Astrocyte (in vitro differentiated cells and primary cell): Measurements from ENCODE around the gene OR51V1. TPM values are rescaled to one million over a fixed set of nuclear protein-coding genes. Genes with fewer than 3 reads are reported as not detected.

ENCODE experiments used
- DNase-seq: peaks from one replicate; pipeline ENCODE4 v3.0.0-alpha.2; 2010; ENCODE audit warnings: low read depth
- FAIRE-seq: peaks from 2 replicates; lab custom pipeline; 2011; peaks lifted over from hg19 to GRCh38; lab: Jason Lieb, UNC
- H2AFZ ChIP-seq: 2 replicates; pipeline ENCODE4 v1.6.0; 2012; ENCODE audit warnings: low read depth, low read length, inconsistent platforms
- H3K27ac ChIP-seq: 2 replicates; pipeline ENCODE4 v1.5.1; 2011; ENCODE audit warnings: low read depth, low read length, inconsistent platforms
- H3K27me3 ChIP-seq: 2 replicates; pipeline ENCODE4 v1.6.0; 2011; ENCODE audit warnings: low read length, inconsistent platforms; ENCODE audit not compliant: insufficient read depth
- H3K36me3 ChIP-seq: 2 replicates; pipeline ENCODE4 v1.5.1; 2011; ENCODE audit warnings: low read length, inconsistent platforms; ENCODE audit not compliant: insufficient read depth
- H3K4me1 ChIP-seq: 2 replicates; pipeline ENCODE4 v1.5.1; 2011; ENCODE audit warnings: low read length, inconsistent platforms; ENCODE audit not compliant: insufficient read depth
- H3K4me2 ChIP-seq: 2 replicates; pipeline ENCODE4 v1.6.0; 2012; ENCODE audit warnings: low read length, inconsistent platforms
- H3K4me3 ChIP-seq: 2 replicates; pipeline ENCODE4 v1.5.1; 2011; ENCODE audit warnings: low read depth, mild to moderate bottlenecking, low read length, inconsistent platforms; ENCODE audit not compliant: insufficient read depth
- H3K79me2 ChIP-seq: 2 replicates; pipeline ENCODE4 v1.6.0; 2012; ENCODE audit warnings: mild to moderate bottlenecking, low read length, inconsistent platforms; ENCODE audit not compliant: insufficient read depth
- H3K9ac ChIP-seq: 2 replicates; pipeline ENCODE4 v1.6.0; 2012; ENCODE audit warnings: mild to moderate bottlenecking, low read length, inconsistent platforms
- H3K9me3 ChIP-seq: 2 replicates; pipeline ENCODE4 v1.5.1; 2012; ENCODE audit warnings: low read depth, mild to moderate bottlenecking, low read length, inconsistent platforms; ENCODE audit not compliant: insufficient read depth
- H4K20me1 ChIP-seq: 2 replicates; pipeline ENCODE4 v1.6.0; 2012; ENCODE audit warnings: low read length, inconsistent platforms; ENCODE audit not compliant: insufficient read depth
- H3K27ac Mint-ChIP-seq: one replicate; pipeline ENCODE4 v1.8.0; 2021; ENCODE audit warnings: mild to moderate bottlenecking, mixed read lengths; ENCODE audit not compliant: unreplicated experiment
- H3K27me3 Mint-ChIP-seq: one replicate; pipeline ENCODE4 v1.8.0; 2021; ENCODE audit warnings: low read depth, mixed read lengths; ENCODE audit not compliant: unreplicated experiment
- H3K36me3 Mint-ChIP-seq: one replicate; pipeline ENCODE4 v1.8.0; 2021; ENCODE audit warnings: low read depth, mixed read lengths; ENCODE audit not compliant: unreplicated experiment
- H3K4me1 Mint-ChIP-seq: one replicate; pipeline ENCODE4 v1.8.0; 2021; ENCODE audit warnings: low read depth, mixed read lengths; ENCODE audit not compliant: unreplicated experiment
- H3K4me3 Mint-ChIP-seq: one replicate; pipeline ENCODE4 v1.8.0; 2021; ENCODE audit warnings: mild to moderate bottlenecking, moderate library complexity, mixed read lengths; ENCODE audit not compliant: unreplicated experiment
- H3K9me3 Mint-ChIP-seq: one replicate; pipeline ENCODE4 v1.8.0; 2021; ENCODE audit warnings: mild to moderate bottlenecking, mixed read lengths; ENCODE audit not compliant: unreplicated experiment
- EZH2 ChIP-seq: IDR thresholded peaks from 2 replicates; pipeline ENCODE4 v1.6.1; 2012; ENCODE audit warnings: mild to moderate bottlenecking, low read length, inconsistent platforms; ENCODE audit not compliant: insufficient read depth
- total RNA-seq: library from RNA; stranded (reverse); gene quantifications from 2 replicates; pipeline ENCODE4 v1.2.1, GENCODE V29; 2021
- TF ChIP-seq, protein P1 (sequence below): IDR thresholded peaks from 2 replicates; pipeline ENCODE4 v1.5.1; 2011; ENCODE audit warnings: low read depth, mild to moderate bottlenecking, inconsistent platforms, low read length, moderate library complexity; ENCODE audit not compliant: insufficient read depth

The OR51V1 gene
- total RNA-seq, 1 donor from 2014 or later: not detected

DNA sequence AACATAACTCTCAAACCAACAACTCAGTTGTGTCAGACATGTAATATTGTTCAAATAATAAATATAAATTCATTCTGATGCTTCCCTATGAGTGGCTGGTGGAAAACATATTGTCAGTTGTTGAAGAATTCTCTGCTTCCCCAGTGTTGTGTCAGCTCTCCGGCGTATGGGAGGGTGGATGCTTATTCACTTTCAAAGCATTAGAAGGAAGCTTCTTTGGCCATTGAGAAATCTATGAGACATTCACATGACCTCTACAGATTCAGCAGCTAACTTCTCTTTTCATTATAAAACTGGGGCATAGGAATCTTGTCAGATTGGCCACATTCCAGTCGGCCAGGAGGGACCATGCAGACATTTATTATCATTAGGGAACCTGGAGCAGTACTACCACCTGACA, 2.9 kb downstream of the OR51V1 start:
- H3K9ac ChIP-seq: no peak overlapping the region
- Mint-ChIP-seq H3K4me1 (no peaks in the 10 kb centered on the region), H3K4me3 (no peak overlapping the region), H3K36me3 (no peaks in the 10 kb centered on the region), H3K27me3 (no peaks in the 10 kb centered on the region), H3K9me3 (no peaks in the 10 kb centered on the region), H3K27ac (no peak overlapping the region)
- no peaks in the 10 kb centered on the region for H3K4me1 ChIP-seq
- H4K20me1 ChIP-seq: no peaks in the 10 kb centered on the region
- FAIRE-seq (no peak), DNase-seq (no peak)
- H3K79me2 ChIP-seq: no peaks in the 10 kb centered on the region
- no peak overlapping the region for H3K27ac ChIP-seq
- H3K9me3 ChIP-seq: no peaks in the 10 kb centered on the region
- no peak overlapping the region for H2AFZ ChIP-seq
- no peaks in the 10 kb centered on the region for H3K27me3 ChIP-seq
- TF ChIP-seq, protein P1, sequence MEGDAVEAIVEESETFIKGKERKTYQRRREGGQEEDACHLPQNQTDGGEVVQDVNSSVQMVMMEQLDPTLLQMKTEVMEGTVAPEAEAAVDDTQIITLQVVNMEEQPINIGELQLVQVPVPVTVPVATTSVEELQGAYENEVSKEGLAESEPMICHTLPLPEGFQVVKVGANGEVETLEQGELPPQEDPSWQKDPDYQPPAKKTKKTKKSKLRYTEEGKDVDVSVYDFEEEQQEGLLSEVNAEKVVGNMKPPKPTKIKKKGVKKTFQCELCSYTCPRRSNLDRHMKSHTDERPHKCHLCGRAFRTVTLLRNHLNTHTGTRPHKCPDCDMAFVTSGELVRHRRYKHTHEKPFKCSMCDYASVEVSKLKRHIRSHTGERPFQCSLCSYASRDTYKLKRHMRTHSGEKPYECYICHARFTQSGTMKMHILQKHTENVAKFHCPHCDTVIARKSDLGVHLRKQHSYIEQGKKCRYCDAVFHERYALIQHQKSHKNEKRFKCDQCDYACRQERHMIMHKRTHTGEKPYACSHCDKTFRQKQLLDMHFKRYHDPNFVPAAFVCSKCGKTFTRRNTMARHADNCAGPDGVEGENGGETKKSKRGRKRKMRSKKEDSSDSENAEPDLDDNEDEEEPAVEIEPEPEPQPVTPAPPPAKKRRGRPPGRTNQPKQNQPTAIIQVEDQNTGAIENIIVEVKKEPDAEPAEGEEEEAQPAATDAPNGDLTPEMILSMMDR: no peak
- no peak overlapping the region for H3K4me2 ChIP-seq
- H3K4me3 ChIP-seq: no peak overlapping the region
- no peaks in the 10 kb centered on the region for H3K36me3 ChIP-seq

DNA sequence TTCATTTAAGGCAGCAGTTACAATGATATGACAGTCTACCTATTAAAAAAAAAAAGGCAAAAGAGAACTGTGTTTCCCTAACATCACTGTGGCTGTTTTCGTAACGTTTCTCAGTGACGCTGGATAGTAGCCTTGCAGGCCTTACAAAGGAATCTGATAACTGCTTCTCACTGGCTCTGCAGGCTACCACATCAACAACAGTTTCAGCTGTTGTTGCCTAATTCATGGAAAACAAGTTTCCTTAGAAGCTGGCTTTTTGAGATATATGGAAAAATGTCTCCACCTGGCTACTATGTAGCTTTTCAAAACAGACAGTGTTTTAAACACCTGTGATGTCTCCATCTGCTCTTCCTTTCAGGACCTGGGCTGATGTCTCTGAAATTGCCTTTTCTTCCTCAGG, 3.8 kb downstream of the OR51V1 start:
- Histone ChIP-seq H2AFZ (no peak overlapping the region), H3K27me3 (no peaks in the 10 kb centered on the region), H3K79me2 (no peaks in the 10 kb centered on the region), H3K27ac (no peak overlapping the region), H4K20me1 (no peaks in the 10 kb centered on the region), H3K9ac (no peak overlapping the region), H3K4me3 (no peak overlapping the region), H3K36me3 (no peaks in the 10 kb centered on the region), H3K9me3 (no peaks in the 10 kb centered on the region), H3K4me1 (no peaks in the 10 kb centered on the region), H3K4me2 (no peak overlapping the region)
- H3K36me3 Mint-ChIP-seq: no peaks in the 10 kb centered on the region
- H3K4me1 Mint-ChIP-seq: no peaks in the 10 kb centered on the region
- H3K27ac Mint-ChIP-seq: no peak overlapping the region
- DNase-seq (no peak), FAIRE-seq (no peak)
- no peak overlapping the region for H3K4me3 Mint-ChIP-seq
- TF ChIP-seq EZH2: no peak
- TF ChIP-seq, protein P1: no peak
- no peaks in the 10 kb centered on the region for H3K9me3 Mint-ChIP-seq
- H3K27me3 Mint-ChIP-seq: no peaks in the 10 kb centered on the region

DNA sequence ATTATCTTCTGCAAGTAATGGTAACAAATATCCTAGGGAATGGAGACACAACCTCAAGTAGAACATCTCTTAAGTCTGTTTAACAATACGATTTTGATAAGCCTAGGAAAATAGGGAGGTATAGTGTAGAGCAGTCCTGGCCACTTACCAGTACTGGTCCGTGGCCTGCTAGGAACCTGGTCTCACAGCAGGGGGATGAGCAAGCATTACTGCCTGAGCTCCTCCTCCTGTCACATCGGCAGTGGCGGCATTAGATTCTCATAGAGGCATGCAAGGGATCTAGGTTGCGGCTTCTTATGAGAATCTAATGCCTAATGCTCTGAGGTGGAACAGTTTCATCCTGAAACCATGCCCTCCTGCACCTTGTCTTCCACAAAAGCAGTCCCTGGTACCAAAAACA, 4.4 kb downstream of the OR51V1 start:
- H3K27me3 ChIP-seq: no peaks in the 10 kb centered on the region

More for the DNA sequence above, 4.4 kb downstream of the OR51V1 start:
- DNase-seq (no peak), FAIRE-seq (no peak)
- Histone ChIP-seq H3K79me2 (no peaks in the 10 kb centered on the region), H3K36me3 (no peaks in the 10 kb centered on the region), H3K4me3 (no peak overlapping the region), H3K4me1 (no peaks in the 10 kb centered on the region), H3K9ac (no peak overlapping the region), H2AFZ (no peak overlapping the region), H4K20me1 (no peaks in the 10 kb centered on the region), H3K9me3 (no peaks in the 10 kb centered on the region), H3K4me2 (no peak overlapping the region), H3K27ac (no peak overlapping the region)
- no peak overlapping the region for H3K4me3 Mint-ChIP-seq
- no peaks in the 10 kb centered on the region for H3K27me3 Mint-ChIP-seq
- no peaks in the 10 kb centered on the region for H3K36me3 Mint-ChIP-seq
- no peaks in the 10 kb centered on the region for H3K9me3 Mint-ChIP-seq
- TF ChIP-seq EZH2: no peak
- TF ChIP-seq, protein P1: no peak
- no peaks in the 10 kb centered on the region for H3K4me1 Mint-ChIP-seq
- H3K27ac Mint-ChIP-seq: no peak overlapping the region
